GM12891 (cell line): ENCODE data around the gene TCEANC.

Source experiments
- POLR2A ChIP-seq: IDR thresholded peaks from 2 replicates; pipeline ENCODE4 v1.6.1; 2011; ENCODE audit warnings: low read depth, low read length, control low read depth
- POLR2AphosphoS5 ChIP-seq: IDR thresholded peaks from 2 replicates; pipeline ENCODE4 v1.6.1; 2011; ENCODE audit warnings: low read depth, low read length, control low read depth
- TAF1 ChIP-seq: IDR thresholded peaks from 2 replicates; pipeline ENCODE4 v1.6.1; 2011; ENCODE audit warnings: low read depth, low read length, control low read depth

GRCh38 chrX:13638021-13638420 is 14.9 kb upstream of the TCEANC start:
- no peak for TF ChIP-seq POLR2AphosphoS5
- TF ChIP-seq TAF1 = no peak
- no peak for TF ChIP-seq POLR2A
